ENCODE results near the gene CLHC1.
"Not testable (repeated sequence)": the region's sequence is repeated elsewhere in the genome, so short reads cannot be mapped to it uniquely, and the experiment has no call there.

DNA sequence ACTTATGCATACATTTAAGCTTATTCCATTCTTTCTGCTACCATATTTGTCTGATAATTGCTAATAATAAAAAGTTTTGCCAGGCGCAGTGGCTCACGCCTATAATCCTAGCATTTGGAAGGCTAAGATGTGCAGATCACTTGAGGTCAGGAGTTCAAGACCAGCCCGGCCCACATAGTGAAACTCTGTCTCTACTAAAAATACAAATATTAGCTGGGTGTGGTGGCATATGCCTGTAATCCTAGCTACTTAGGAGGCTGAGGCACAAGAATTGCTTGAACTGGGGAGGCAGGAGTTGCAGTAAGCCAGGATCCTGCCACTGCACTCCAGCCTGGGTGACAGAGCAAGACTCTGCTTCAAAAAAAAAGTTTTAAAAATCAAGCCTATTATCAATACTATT lies 27.5 kb upstream of the CLHC1 start:
- not testable (repeated sequence) for TF ChIP-seq EZH2, EZH2phosphoT487 (IDR thresholded peaks at IDR 0.05)
- TF ChIP-seq, protein P1, sequence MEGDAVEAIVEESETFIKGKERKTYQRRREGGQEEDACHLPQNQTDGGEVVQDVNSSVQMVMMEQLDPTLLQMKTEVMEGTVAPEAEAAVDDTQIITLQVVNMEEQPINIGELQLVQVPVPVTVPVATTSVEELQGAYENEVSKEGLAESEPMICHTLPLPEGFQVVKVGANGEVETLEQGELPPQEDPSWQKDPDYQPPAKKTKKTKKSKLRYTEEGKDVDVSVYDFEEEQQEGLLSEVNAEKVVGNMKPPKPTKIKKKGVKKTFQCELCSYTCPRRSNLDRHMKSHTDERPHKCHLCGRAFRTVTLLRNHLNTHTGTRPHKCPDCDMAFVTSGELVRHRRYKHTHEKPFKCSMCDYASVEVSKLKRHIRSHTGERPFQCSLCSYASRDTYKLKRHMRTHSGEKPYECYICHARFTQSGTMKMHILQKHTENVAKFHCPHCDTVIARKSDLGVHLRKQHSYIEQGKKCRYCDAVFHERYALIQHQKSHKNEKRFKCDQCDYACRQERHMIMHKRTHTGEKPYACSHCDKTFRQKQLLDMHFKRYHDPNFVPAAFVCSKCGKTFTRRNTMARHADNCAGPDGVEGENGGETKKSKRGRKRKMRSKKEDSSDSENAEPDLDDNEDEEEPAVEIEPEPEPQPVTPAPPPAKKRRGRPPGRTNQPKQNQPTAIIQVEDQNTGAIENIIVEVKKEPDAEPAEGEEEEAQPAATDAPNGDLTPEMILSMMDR (IDR thresholded peaks at IDR 0.05) = not testable (repeated sequence)
